Endothelial cell of hepatic sinusoid (primary cell): ENCODE measurements around the gene C11orf65.

Experiments
- in situ Hi-C: cut with HindIII; loops from 2 replicates; pipeline ENCODE4 v1.10.0; 2017; ENCODE audit warnings: low sequenced_read_pairs

C11orf65 gene

GRCh38 chr11:108467091-108467823 is at the start of gene C11orf65:
Gene C11orf65, minus strand, starts transcription at chr11:108467529. Its CDS starts 5,970 bp downstream, at chr11:108461559.
- in situ Hi-C loops, result no loop called here

DNA sequence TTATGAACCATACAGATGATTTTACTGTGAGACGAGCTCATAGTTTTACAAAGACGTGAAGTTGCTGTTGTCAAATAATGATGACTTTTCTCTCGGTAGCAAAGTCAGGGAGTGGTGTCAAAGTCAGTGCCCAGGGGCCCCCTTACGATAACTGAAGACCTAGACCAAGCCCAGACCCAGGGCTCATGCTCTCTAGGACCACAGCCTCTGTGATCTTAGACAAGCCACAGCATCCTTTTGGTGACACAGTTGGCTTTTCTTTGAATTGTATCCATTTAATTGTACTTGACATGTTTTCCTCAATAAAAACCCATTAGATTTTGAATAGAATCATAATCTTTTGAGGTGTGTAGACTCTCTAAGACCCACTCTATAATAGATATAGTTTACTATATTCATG is 48.8 kb upstream of the C11orf65 start:
- in situ Hi-C loops, result no loop called here

- in situ Hi-C loops, result no loop called here
Measured at GRCh38 chr11:108512708-108513107, 45.4 kb upstream of the C11orf65 start.

DNA sequence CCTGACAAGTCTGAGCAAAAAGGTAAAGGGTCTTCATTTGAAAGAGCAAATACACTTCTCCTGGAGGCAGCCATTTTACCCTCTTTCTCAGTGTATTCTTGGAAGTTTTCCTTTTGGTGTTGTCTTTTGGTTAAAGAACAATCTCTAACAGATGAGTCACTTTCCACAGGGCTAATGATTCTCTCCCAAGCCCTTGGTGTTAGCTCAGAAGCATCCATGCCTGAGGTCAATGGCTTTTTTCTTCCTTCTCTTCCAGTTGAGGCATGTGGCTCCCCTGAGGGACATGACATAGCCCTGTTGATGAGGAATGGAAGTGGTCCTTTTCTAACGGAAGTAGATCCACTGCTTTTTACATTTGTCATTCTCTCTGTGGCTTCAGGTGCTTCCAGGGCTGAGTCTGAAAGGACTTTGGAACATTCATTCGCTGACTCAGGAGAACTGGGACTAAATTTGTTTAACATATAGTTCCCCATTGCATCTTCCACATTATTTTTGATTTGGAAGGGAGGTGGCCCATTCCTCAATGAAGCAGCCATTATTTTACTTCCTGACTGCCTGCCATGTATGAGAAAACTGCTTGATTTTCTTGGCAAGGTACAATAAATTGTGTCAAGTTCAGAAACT is 44.6 kb upstream of the C11orf65 start:
- in situ Hi-C loops, result no loop called here

DNA sequence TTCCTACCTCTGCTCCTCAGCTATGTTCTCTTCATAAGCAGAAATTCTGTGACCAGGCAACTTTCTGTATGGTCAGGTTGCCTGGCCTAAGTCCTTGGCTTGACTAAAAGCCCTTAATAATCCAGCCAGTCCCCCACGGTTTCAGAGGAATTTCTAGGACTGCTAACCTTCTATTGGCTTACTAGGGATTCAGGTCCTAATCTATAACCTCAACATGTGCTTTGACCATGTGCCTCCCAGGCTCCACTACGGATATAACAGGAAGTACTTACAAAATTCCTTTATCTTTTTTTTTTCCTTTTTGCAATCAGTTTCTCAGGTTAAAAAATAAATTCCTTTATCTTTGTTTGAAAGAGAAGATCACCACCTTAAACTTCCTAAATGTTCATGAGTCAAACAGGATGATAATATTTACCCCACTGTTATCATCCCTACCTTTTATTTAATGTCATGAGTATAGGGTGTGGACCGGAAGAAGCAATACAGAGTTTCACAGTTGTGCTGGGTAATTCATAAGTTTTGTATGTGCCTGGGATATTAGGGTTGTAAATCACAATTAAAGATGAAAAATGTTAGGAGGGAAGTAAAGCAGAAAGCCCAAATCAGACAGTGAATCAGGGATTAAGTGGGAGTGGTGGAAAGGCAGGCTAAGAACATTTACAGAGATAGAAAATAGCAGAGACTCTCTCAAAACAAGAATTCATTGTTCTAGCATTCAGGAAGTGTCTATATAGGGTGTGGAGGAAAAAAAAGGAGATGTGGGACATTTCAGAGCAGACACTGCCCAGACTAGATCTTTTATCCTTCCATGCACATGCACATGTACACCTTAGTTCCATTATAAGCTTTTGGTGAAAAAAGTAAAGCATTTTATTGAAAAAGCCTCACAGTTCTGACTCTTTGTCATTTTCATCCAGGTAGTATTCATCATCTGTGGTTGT is 41.6 kb upstream of the C11orf65 start:
- in situ Hi-C loops, result no loop called here

DNA sequence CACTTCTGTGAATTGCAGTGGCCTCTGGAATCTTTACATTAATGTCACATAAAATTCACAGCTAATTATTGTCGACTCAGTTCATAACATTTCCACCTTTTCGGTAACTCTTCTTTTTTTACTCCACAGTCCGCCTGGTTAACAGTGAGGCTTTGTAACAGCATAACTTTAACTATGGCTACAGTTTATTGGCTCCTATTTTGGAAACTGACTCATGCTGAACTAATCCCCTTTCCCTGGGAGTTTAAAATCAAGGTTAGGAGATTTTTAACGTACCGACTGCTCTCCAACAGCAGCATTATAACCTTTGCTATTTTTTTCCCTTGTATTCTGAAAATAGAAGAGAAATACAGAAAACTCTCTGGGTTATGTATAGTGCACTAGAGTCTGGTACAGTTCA is 34.1 kb upstream of the C11orf65 start:
- in situ Hi-C loops, result no loop called here

DNA sequence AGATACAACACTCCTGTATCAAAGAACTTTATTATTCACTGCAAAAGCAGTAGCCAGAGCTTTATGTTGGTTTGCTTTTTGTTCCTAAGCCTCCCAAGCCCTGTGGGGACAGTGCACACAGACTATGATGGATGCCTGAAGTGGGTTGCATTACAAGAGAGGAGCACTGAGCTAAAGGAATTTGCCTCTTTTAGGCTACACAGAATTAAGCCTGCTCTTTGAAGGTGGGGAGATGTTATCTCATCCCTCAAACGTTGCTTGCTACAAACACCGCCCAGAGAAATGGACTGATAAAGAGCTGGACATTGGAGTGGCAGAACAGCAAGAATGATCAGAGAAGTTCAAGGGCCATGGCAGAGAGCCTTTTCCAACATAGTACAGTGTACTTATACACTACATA is 33.4 kb upstream of the C11orf65 start:
- in situ Hi-C loops, result no loop called here

GRCh38 chr11:108500169-108500568 is 32.8 kb upstream of the C11orf65 start:
- in situ Hi-C loops, result no loop called here

- in situ Hi-C loops, result no loop called here
Measured at GRCh38 chr11:108498816-108499408, 31.6 kb upstream of the C11orf65 start.

GRCh38 chr11:108498046-108498815 is 30.9 kb upstream of the C11orf65 start, which contains the start of gene POGLUT3:
Gene POGLUT3, minus strand, starts transcription at chr11:108498384. Its CDS starts 18 bp downstream, at chr11:108498366.
- in situ Hi-C loops, result no loop called here

DNA sequence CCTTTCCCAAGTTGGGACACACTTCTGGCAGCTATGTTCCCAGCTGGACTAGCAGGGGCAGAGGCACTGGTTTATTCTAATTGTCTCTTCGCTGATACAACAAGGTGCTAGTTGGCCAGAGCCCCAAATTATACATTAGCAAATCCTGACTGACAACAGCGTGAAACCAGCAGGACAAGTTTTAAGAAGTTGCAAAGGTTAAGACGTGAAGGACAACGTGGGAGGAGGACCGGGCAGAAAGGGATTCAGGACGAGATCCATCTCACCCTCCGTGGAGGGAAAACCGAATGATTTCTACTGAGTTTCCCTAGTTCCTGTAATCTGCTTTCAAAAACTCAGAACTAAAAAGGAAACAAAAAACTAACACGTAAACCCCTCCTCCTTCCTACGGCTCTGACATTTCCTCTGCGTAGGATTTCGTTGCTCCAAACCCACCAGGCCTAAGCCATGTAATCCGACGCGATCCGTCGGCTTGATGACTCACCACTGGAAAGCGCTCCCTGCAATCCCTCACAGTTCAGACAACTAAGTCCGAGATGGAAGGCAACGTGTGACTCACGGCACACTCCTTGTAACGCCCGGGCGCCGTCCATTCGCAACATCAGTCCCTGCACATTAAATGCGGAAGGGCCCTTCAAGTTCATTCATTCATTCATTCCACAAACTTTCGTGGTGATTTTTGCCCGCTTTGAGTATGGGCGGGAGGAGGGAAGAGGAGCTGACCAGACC is 30.2 kb upstream of the C11orf65 start:
- in situ Hi-C loops, result no loop called here

DNA sequence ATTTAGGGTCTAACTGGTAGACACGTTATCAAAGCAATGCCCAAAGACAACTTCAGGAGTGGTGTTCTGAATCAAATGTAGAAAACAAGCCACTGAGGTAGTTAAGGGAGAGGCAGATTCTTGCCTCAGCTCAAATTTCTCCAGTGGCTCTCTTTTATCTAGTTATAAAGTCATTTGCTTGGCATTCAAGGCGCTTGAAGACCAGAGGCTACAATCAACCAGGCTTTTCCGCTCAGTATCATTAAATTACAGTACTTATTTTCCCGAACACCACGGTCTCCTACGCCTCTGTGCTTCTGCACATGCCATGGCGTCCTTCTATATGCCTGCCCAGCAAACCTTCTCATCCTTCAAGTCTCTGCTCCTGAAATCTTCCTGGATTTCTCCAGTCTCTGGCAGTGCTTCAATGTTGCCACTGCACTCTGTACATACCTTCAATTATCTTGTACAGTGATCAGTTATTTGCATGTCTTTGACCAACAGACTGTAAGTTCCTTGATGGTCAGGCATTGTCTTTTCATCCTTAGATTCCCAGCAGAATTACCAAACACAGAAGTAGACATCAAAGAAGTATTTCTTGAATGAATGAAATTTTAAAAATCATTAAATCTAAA is 29.4 kb upstream of the C11orf65 start:
- in situ Hi-C loops, result no loop called here

GRCh38 chr11:108495326-108495725 is 28.0 kb upstream of the C11orf65 start:
- in situ Hi-C loops, result no loop called here

GRCh38 chr11:108494182-108494581 is 26.9 kb upstream of the C11orf65 start:
- in situ Hi-C loops, result no loop called here

DNA sequence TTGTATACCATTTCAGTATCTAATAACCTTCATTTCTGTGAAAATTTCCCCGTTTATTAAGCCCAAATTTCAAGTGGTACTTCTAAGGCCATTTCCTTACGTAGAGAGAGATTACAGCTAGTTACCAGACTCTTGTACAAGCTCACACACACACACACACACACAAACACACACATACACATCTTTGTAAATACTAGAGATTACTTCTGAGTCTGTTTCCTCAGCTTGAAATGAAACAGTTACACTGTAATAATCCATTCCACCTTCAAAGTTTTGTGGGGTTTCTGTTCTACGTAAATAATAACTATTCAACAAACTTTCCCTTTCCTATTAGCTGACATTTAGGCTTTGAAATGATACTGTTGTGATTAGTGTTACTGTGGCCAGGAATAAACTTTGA is 24.6 kb upstream of the C11orf65 start:
- in situ Hi-C loops, result no loop called here

GRCh38 chr11:108486828-108487227 is 19.5 kb upstream of the C11orf65 start:
- in situ Hi-C loops, result no loop called here

DNA sequence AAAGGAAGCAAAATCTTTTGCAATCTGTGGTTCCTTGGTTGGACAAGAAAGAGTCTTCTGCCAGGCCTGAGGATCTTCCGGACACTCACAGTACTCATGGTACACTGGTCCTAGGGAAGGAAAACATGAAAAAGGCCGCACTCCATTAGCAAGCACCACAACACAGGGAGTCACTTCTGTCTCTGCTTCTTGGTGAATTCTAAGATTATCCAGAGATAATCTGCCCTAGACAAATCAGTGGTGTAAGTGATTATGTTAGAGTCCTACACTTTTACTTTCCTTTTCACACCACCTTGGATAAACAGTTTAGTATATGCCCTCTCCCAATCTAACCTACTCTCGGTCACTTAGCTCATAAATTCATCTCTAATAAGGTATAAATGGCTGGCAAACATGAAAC is 19.0 kb upstream of the C11orf65 start:
- in situ Hi-C loops, result no loop called here

GRCh38 chr11:108483163-108483562 is 15.8 kb upstream of the C11orf65 start:
- in situ Hi-C loops, result no loop called here
